Lung (tissue), 12 donors: ENCODE measurements around the gene ZNF777. TPM values are rescaled to one million over a fixed set of nuclear protein-coding genes. Genes with fewer than 3 reads are reported as not detected.

ENCODE experiments used
- ATAC-seq: fragments of 200-7000 bp; cut with Tn5 transposase; one replicate; pipeline ENCODE4 v1.9.1; 2020; ENCODE audit warnings: moderate number of reproducible peaks; ENCODE audit not compliant: insufficient read depth, low FRiP score
- DNase-seq, 3 donors: peaks; one replicate each; pipeline ENCODE4 v3.0.0-alpha.2; 2013 to 2017
- H3K27ac ChIP-seq, 2 donors: one replicate each; pipeline ENCODE4 v1.5.1; 2013; ENCODE audit warnings: mild to moderate bottlenecking in 2 of 2, moderate library complexity in 2 of 2, control low read depth in 1 of 2, inconsistent platforms in 1 of 2, low read depth in 1 of 2, low read length in 1 of 2
- H3K27me3 ChIP-seq, 3 donors: one replicate each; pipeline ENCODE4 v1.5.1; 2013; ENCODE audit warnings: low read length in 2 of 3; ENCODE audit not compliant: control insufficient read depth in 3 of 3, insufficient read depth in 3 of 3
- H3K36me3 ChIP-seq, 4 donors: one replicate each; pipeline ENCODE4 v1.5.1; 2013; ENCODE audit warnings: low read length in 4 of 4, mild to moderate bottlenecking in 1 of 4, moderate library complexity in 1 of 4; ENCODE audit not compliant: control insufficient read depth in 4 of 4, insufficient read depth in 4 of 4
- H3K4me1 ChIP-seq, 5 donors: one replicate each; pipeline ENCODE4 v1.5.1; 2013; ENCODE audit warnings: low read length in 5 of 5, mild to moderate bottlenecking in 2 of 5, moderate library complexity in 1 of 5; ENCODE audit not compliant: control insufficient read depth in 5 of 5, insufficient read depth in 5 of 5
- H3K4me3 ChIP-seq: one replicate; pipeline ENCODE4 v1.5.1; 2013; ENCODE audit warnings: mild to moderate bottlenecking, control low read depth, moderate library complexity
- H3K9ac ChIP-seq, 2 donors: one replicate each; pipeline ENCODE4 v1.5.1; 2013; ENCODE audit warnings: low read length in 2 of 2, control low read depth in 1 of 2; ENCODE audit not compliant: insufficient read depth in 1 of 2
- H3K9me3 ChIP-seq, 4 donors: one replicate each; pipeline ENCODE4 v1.5.1; 2013; ENCODE audit warnings: low read length in 3 of 4, mild to moderate bottlenecking in 1 of 4, moderate library complexity in 1 of 4; ENCODE audit not compliant: control insufficient read depth in 4 of 4, insufficient read depth in 3 of 4
- CTCF ChIP-seq: IDR thresholded peaks from 2 replicates; pipeline ENCODE4 v1.5.1; 2012; ENCODE audit warnings: mild to moderate bottlenecking; ENCODE audit errors: control extremely low read depth, extremely low read depth
- WGBS, 2 donors: extraction: QIAGEN DNeasy Blood & Tissue Kit; methylation state at CpG; one replicate each; pipeline ENCODE4 v1.1.7; 2013; 5-methylcytosine and 5-hydroxymethylcytosine counted together
- polyA plus RNA-seq, 2 donors: library from polyadenylated mRNA; stranded (reverse); fragments of 200-250 nt; gene quantifications; one replicate each; pipeline ENCODE4 v1.2.1, GENCODE V29; 2013
- total RNA-seq, 2 donors: library from RNA; depleted of rRNA in 1 of 2; stranded (reverse); fragments of >200 nt in 1 of 2; gene quantifications; one replicate each; pipeline ENCODE4 v1.2.1, GENCODE V29; 2014 to 2021
- donor health status: control.
- donor health status: control.
- donor health status: Bipolar disorder and iron deficiency.
- donor health status: healthy.
- donor health status: DM: yes; HTN: yes; CAD: no.

The ZNF777 gene
- total and polyA plus RNA-seq, 4 donors, result 7.6 to 12.3 (median 8.6) TPM

GRCh38 chr7:149458235-149458634, 2.6 kb downstream of the ZNF777 start:
- Histone ChIP-seq H3K36me3 (peaks cover 6 to 24% (median 14%) of the 10 kb centered on the region in 4 donors), H3K9me3 (peaks cover 0 to 2% (median 0%) of the 10 kb centered on the region in 4 donors), H3K27ac (no peak overlapping the region), H3K27me3 (no peaks in the 10 kb centered on the region), H3K9ac (no peak overlapping the region), H3K4me3 (no peak overlapping the region), H3K4me1 (peaks cover 6 to 14% (median 10%) of the 10 kb centered on the region in 5 donors)
- no peak for ATAC-seq
- DNase-seq, result no peak
- no peak for TF ChIP-seq CTCF
- 93 to 96% methylated on average over 3 of the region's 3 CpGs for WGBS, 2 donors

GRCh38 chr7:149457766-149458165, 3.1 kb downstream of the ZNF777 start:
- no peak for DNase-seq
- 89% methylated on average over 1 of the region's 1 CpG for WGBS, 2 donors

GRCh38 chr7:149456506-149457421, 4.1 kb downstream of the ZNF777 start:
- TF ChIP-seq CTCF, result no peak
- Histone ChIP-seq H3K9ac (no peak overlapping the region), H3K36me3 (peaks cover 6 to 27% (median 18%) of the 10 kb centered on the region in 4 donors), H3K9me3 (peaks cover 0 to 2% (median 0%) of the 10 kb centered on the region in 4 donors), H3K4me3 (no peak overlapping the region), H3K27ac (no peak overlapping the region), H3K4me1 (peaks cover 6 to 14% (median 10%) of the 10 kb centered on the region in 5 donors), H3K27me3 (no peaks in the 10 kb centered on the region)
- ATAC-seq (no peak), DNase-seq (no peak)
- 89 to 93% methylated on average over 11 of the region's 11 CpGs for WGBS, 2 donors

More at GRCh38 chr7:149457766-149458165, 3.1 kb downstream of the ZNF777 start:
- peaks cover 6 to 26% (median 17%) of the 10 kb centered on the region in 4 donors for H3K36me3 ChIP-seq
- no peak overlapping the region for H3K9ac ChIP-seq
- peaks cover 6 to 14% (median 10%) of the 10 kb centered on the region in 5 donors for H3K4me1 ChIP-seq
- no peak for ATAC-seq
- H3K4me3 ChIP-seq, result no peak overlapping the region
- no peaks in the 10 kb centered on the region for H3K27me3 ChIP-seq
- H3K9me3 ChIP-seq, result peaks cover 0 to 2% (median 0%) of the 10 kb centered on the region in 4 donors
- H3K27ac ChIP-seq, result no peak overlapping the region
- no peak for TF ChIP-seq CTCF
